Measurements from ENCODE around the gene SAPCD2. TPM values are rescaled to one million over a fixed set of nuclear protein-coding genes. Genes with fewer than 3 reads are reported as not detected.
"Not testable (repeated sequence)": the region's sequence is repeated elsewhere in the genome, so short reads cannot be mapped to it uniquely, and the experiment has no call there.

SAPCD2 gene
- total RNA-seq, 1 experiment from 2014 or later: 57.5 TPM

- no peaks in the 10 kb centered on the region for H3K36me3 ChIP-seq (ENCODE audit: control insufficient read depth, insufficient read depth, low read length)
- POLR2A ChIA-PET: no interaction called here
- H3K27ac Mint-ChIP-seq (ENCODE audit: unreplicated experiment): no peak overlapping the region
- CTCF ChIA-PET: interaction anchor here (0.5 to 2.4 kb wide), 21 partner anchors 9 to 235 kb away, joined by 3 to 42 read pairs (median 7); partner anchors contain the start of genes AJM1, CLIC3, MAN1B1 and NPDC1
- BruUV-seq (replicated peaks): no TSS peak
- H3K27me3 Mint-ChIP-seq (ENCODE audit: insufficient read depth, unreplicated experiment): no peaks in the 10 kb centered on the region
- intact Hi-C loops (cut with micrococcal nuclease; ENCODE audit: unreplicated experiment): loop anchor here (2.0 kb wide), 1 partner anchor 191 kb away; the partner anchor contains the start of gene AJM1
- no peak overlapping the region for H3K4me3 ChIP-seq (ENCODE audit: low read depth, low read length)
- H3K4me3 Mint-ChIP-seq (ENCODE audit: unreplicated experiment): no peak overlapping the region
- no peak for TF ChIP-seq CTCF (IDR thresholded peaks at IDR 0.05; ENCODE audit: insufficient read depth in 1 of 2, low read depth in 1 of 2, low read length in 1 of 2, severe bottlenecking in 1 of 2, unreplicated experiment in 1 of 2)
- H3K9me3 ChIP-seq: no peaks in the 10 kb centered on the region
- peaks cover 28% of the 10 kb centered on the region for H3K36me3 Mint-ChIP-seq (ENCODE audit: insufficient read depth, unreplicated experiment)
- H3K4me1 Mint-ChIP-seq (ENCODE audit: low read depth, unreplicated experiment): no peaks in the 10 kb centered on the region
- H3K27me3 ChIP-seq (replicated peaks; ENCODE audit: control insufficient read depth, insufficient read depth, low read length): no peaks in the 10 kb centered on the region
- no peak for DNase-seq
- peaks cover 14% of the 10 kb centered on the region for H3K4me1 ChIP-seq
- no peaks in the 10 kb centered on the region for H3K9me3 Mint-ChIP-seq (ENCODE audit: unreplicated experiment)
Measured at GRCh38 chr9:137034039-137034708, 36.2 kb downstream of the SAPCD2 start.

- H3K9me3 Mint-ChIP-seq (ENCODE audit: unreplicated experiment); H3K27ac Mint-ChIP-seq (ENCODE audit: unreplicated experiment); H3K27me3 ChIP-seq (replicated peaks; ENCODE audit: control insufficient read depth, insufficient read depth, low read length); H3K4me3 ChIP-seq (ENCODE audit: low read depth, low read length); H3K4me3 Mint-ChIP-seq (ENCODE audit: unreplicated experiment); H3K9me3 ChIP-seq; DNase-seq; intact Hi-C loops (cut with micrococcal nuclease; ENCODE audit: unreplicated experiment); H3K4me1 Mint-ChIP-seq (ENCODE audit: low read depth, unreplicated experiment); POLR2A ChIA-PET; H3K36me3 ChIP-seq (ENCODE audit: control insufficient read depth, insufficient read depth, low read length); H3K27me3 Mint-ChIP-seq (ENCODE audit: insufficient read depth, unreplicated experiment); BruUV-seq (replicated peaks): not testable (repeated sequence)
- CTCF ChIA-PET: interaction anchor here (0.7 to 1.8 kb wide), 2 partner anchors 97 to 189 kb away, joined by 3 to 8 read pairs; no protein-coding TSS in a partner anchor
- H3K4me1 ChIP-seq: peaks cover 20% of the 10 kb centered on the region
- H3K36me3 Mint-ChIP-seq (ENCODE audit: insufficient read depth, unreplicated experiment): peaks cover 22% of the 10 kb centered on the region
Measured at GRCh38 chr9:137033481-137033880, 36.9 kb downstream of the SAPCD2 start.

GRCh38 chr9:137032858-137033257 is 37.5 kb downstream of the SAPCD2 start:
- BruUV-seq (replicated peaks): no TSS peak
- intact Hi-C loops (cut with micrococcal nuclease; ENCODE audit: unreplicated experiment): no loop called here
- Mint-ChIP-seq H3K36me3 (ENCODE audit: insufficient read depth, unreplicated experiment) (peaks cover 17% of the 10 kb centered on the region), H3K27ac (ENCODE audit: unreplicated experiment) (no peak overlapping the region), H3K27me3 (ENCODE audit: insufficient read depth, unreplicated experiment) (no peaks in the 10 kb centered on the region), H3K9me3 (ENCODE audit: unreplicated experiment) (no peaks in the 10 kb centered on the region), H3K4me1 (ENCODE audit: low read depth, unreplicated experiment) (no peaks in the 10 kb centered on the region), H3K4me3 (ENCODE audit: unreplicated experiment) (no peak overlapping the region)
- Histone ChIP-seq H3K4me3 (ENCODE audit: low read depth, low read length) (no peak overlapping the region), H3K4me1 (peaks cover 20% of the 10 kb centered on the region), H3K9me3 (no peaks in the 10 kb centered on the region), H3K36me3 (ENCODE audit: control insufficient read depth, insufficient read depth, low read length) (no peaks in the 10 kb centered on the region), H3K27me3 (replicated peaks; ENCODE audit: control insufficient read depth, insufficient read depth, low read length) (no peaks in the 10 kb centered on the region)
- DNase-seq: no peak
- CTCF ChIA-PET: interaction anchor here (0.7 kb wide), 1 partner anchor 96 kb away, joined by 3 read pairs; no protein-coding TSS in a partner anchor
- TF ChIP-seq CTCF (IDR thresholded peaks at IDR 0.05; ENCODE audit: insufficient read depth in 1 of 2, low read depth in 1 of 2, low read length in 1 of 2, severe bottlenecking in 1 of 2, unreplicated experiment in 1 of 2): no peak
- POLR2A ChIA-PET: no interaction called here

Data from Caco-2 (cell line).